DMS79 (cell line): ENCODE results near the gene DMTF1.
"Not testable (repeated sequence)": the region's sequence is repeated elsewhere in the genome, so short reads cannot be mapped to it uniquely, and the experiment has no call there.

Experiments used
- DNase-seq: peaks from one replicate; lab custom pipeline; 2025; lab: John Stamatoyannopoulos, UW

The DMTF1 gene

DNA sequence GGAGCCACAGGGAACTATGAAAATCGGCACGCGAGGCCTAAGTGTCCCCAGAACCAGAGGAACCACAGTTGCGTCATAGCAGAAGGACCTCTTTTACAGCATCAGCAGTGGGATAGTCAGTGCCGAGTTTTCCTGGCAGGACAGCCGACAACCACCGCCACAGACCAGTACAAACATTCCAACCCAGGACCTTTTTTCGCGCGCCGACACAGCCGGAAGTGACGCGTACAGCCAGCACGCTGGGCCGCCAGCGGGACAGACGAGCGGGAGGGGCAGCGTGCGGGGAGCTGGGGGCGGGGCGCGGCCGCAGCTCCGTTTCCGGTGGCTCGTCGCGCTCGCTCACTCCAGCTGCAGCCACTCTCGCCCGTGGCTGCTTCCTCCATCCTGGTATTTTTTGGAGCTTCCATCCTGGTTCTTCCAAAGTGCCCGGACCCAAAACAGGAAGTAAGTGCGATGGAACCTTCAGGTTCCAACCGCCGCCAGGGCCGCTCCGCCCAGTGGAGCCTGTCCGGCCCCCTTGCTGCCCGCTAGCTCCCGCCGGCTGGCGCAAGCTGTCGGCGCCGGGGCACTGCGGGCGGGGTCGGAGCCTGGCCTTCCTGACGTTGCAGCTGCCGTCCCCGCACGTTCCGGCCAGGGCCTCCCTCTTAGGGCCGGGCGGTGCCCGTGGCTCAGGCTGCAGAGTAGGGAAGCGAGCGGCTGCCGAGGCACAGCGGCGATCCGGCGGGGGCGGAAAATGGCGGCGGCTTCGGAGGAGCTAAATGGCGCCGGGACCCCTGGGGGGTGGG lies at the start of gene DMTF1:
TSS of gene DMTF1 (plus strand) at position 342 of the 785 bp plus-strand sequence. CDS start 12,489 bp downstream, outside the sequence.
- peak; percentile 87 for DNase-seq

DNA sequence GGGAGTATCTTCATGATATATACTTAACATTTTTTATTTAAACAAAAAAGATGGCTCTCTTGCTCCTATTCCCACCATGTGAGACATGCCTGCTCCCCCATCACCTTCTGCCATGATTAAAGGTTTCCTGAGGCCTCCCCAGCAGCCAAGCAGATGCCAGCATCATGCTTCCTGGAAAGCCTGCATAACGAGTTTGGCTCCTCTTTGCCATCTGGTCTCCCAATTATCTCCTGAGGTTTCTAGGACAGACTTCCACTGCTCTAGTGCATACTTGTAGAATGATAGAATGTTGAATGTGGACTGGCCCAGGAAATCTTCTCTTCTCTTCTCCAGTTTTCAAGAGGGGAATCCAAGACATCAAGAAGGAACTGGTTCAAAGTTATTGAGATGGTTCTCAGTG lies 46.9 kb upstream of the DMTF1 start:
- DNase-seq: no peak

GRCh38 chr7:87106974-87107612 lies 45.2 kb upstream of the DMTF1 start:
- no peak for DNase-seq

DNA sequence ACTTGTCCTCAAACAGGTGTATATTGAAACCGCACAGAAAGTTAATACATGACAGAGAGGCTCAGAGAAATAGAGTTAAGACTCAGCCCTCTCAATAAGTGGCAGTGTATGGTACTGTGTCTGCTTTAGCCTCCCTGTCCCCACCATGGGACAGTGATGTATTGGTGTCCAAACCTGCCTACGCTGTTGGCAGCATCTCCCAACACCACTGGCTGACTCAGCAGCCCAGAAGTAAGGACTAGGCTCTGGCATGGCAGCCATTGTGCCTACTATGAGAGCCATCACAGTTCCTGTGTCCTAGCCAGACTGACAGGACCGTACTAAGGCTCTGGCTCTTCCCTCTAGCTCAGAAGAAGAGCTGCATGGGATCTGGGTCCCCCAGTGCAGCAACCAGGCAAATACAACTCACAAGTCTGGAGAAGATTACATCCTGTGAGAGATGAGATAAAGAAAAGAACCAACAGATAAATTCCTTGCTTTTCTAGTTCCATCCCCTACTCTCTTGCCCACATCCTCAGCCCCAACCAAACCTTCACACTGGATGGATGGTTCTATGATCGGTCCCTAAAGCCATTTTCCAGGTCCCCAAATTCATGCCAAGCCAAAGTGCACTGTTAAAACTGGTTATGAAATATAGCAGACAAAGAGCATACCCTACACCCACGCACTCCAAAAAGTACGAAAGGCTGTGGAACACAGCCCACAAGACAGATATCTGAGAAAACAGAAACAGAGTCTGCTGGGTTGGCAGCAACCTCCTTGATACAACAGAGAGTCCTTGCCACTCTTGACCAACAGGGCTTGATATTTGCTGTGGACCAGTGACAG lies 44.1 kb upstream of the DMTF1 start:
- no peak for DNase-seq

GRCh38 chr7:87110778-87111177 lies 41.5 kb upstream of the DMTF1 start:
- no peak for DNase-seq

GRCh38 chr7:87111877-87112276 lies 40.4 kb upstream of the DMTF1 start:
- no peak for DNase-seq

DNA sequence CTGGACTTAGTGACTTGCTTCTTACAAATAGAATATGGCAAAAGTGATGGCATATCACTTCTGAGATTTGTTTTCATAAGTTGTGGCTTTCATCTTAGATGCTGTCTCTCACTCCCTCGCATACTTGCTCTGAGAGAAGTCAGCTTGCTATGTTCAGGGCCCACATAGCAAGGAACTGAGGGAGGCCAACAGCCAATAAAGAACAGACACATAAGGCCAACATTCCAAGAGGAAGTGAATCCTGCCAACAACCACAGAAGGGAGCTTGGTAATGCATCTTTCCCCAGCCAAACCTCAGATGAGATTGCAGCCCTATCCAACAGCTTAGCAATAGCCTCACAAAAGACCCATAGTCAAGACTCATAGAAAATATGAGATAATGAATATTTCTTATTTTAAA lies 39.2 kb upstream of the DMTF1 start:
- no peak for DNase-seq

DNA sequence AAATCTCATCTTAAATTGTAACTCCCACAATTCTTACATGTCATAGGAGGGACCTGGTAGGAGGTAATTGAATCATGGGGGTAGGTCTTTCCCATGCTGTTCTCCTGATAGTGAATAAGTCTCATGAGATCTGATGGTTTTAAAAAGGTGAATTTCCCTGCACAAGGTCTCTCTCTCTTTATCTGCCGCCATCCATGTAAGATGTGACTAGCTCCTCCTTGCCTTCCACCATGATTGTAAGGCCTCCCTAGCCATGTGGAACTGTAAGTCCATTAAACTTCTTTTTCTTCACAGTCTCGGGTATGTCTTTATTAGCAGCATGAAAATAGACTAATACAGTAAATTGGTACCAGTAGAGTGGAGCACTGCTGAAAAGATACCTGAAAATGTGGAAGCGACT lies 38.3 kb upstream of the DMTF1 start:
- not testable (repeated sequence) for DNase-seq

DNA sequence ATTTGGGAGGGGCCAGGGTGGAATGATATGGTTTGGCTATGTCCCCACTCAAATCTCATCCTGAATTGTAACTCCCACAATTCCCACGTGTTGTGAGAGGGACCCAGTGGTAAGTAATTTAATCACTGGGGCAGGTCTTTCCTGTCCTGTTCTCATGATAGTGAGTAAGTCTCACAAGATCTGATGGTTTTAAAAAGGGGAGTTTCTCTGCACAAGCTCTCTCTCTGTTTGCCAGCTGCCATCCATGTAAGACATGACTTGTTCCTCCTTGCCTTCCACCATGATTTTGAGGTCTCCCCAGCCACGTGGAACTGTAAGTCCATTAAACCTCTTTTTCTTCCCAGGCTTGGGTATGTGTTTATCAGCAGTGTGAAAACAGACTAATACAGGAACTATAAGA lies 36.5 kb upstream of the DMTF1 start:
- not testable (repeated sequence) for DNase-seq

DNA sequence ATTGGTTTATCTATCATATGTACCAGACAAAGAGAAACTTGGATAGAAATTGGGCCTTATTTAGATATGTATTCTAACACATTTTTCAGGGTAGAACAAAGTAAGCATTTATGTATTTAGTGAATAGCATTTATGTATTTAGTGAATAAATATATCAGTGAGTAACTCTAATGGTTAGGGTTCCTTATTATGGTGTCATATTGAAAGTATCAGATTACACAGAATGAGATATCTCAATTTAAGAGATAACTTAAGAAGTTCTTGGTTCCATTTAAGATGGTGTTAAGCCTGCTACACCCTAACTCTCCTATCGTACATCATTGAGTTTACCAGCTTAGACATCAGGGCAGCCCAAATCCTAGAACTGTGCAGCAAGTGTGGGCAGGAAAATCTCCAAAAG lies 35.9 kb upstream of the DMTF1 start:
- DNase-seq: no peak

- no peak for DNase-seq
These were observed 32.7 kb upstream of the DMTF1 start for GRCh38 chr7:87119581-87119980.

DNA sequence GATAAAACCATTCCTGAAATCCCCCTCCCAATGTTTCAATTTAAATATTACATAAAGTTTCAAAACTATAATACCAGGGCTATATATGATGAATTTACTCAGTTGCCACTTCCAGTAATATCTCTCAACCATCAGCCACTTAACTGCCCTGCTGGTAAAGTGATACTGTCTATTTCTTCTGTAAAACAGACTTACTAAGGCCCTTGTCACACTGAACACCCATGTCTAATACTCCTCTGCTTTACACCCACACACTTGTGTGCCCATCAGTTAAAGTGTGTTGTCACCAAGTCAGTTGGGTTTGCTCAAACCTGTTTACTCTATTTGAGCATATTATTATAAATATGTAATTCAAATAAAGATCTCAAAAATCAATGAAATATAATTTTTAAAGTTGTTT lies 29.1 kb upstream of the DMTF1 start:
- no peak for DNase-seq

DNA sequence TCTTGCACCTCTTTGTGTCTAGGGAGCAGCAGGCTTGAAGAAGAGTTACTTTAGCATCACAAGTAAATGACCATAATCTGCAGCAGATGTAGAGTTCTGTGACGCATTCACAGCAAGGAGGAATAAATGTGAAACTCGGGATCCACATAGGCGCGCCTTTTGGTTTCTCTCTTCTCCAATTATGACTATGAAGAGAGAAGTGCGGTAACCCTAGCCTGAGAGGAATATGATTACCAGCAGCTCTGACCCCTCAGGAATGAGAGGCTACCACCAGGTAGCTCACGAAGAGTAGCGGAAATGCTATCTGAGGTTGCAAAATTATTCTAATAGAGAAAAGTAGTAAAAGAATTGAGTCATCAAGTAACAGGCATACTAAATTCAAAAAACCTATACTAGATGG lies 25.2 kb upstream of the DMTF1 start:
- DNase-seq: no peak

- no peak for DNase-seq
These were observed 23.4 kb upstream of the DMTF1 start for GRCh38 chr7:87128861-87129267.

- no peak for DNase-seq
These were observed 22.9 kb upstream of the DMTF1 start for GRCh38 chr7:87129332-87129731.

- no peak for DNase-seq
These were observed 22.4 kb upstream of the DMTF1 start for GRCh38 chr7:87129848-87130247.

- no peak for DNase-seq
These were observed 20.5 kb upstream of the DMTF1 start for GRCh38 chr7:87131771-87132170.

DNA sequence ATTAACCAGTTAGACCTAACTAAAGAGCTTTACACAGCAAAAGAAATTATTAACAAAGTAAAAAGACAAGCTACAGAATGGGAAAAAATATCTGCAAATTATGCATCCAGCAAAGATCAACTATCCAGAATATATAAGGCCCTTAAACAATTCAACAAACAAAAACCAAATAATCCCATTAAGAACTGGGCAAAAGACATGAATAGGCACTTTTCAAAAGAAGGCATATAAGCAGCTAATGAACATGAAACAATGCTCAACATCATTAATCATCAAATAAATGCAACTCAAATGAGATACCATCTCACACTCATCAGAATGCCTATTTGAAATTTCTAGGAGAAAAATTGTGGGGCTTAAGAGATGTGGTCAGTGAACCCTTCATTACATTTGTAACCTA lies 15.0 kb upstream of the DMTF1 start:
- no peak for DNase-seq

DNA sequence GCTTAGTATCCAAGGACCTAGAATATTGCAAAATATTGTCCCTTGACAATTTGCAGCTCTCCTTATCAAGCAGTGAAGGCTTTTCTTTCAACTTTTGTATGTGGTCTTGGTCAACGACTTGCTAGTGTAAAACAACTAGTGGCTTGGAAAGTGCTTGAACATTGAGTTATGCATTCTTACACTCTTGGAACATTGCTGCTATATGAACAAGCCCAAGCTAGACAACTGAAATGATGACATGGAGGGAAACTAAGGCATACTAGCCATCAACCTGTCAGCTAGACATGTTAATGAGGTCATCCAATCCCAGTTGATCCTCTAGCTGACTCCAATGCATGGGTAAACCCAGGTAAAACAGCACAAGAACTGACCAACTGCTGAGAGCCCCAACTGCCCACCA lies 12.7 kb upstream of the DMTF1 start:
- DNase-seq: no peak

- DNase-seq: no peak
These were observed 11.9 kb upstream of the DMTF1 start for GRCh38 chr7:87140271-87140748.

DNA sequence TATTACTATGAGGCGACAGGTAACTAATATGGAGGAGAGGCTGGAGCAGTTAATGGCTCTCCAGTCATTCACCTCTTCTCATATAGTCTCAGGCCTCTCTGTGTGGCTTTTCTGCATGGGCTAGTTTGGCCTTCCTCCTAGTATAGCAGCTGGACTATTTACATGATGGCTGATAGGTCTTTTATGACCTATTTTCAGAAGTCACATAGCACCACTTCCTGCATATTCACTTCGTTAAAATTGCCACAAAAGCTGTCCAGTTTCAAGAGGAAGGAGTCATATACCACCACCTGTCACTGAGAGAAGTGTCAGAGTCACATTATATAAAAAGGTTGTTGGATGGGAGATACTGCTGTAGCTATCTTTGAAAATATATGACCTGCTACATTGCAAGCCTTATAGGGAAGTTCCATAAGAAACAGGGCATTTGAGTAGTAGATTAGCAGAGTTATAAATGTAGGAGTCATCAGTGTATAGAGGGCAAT lies 8.0 kb upstream of the DMTF1 start:
- no peak for DNase-seq

DNA sequence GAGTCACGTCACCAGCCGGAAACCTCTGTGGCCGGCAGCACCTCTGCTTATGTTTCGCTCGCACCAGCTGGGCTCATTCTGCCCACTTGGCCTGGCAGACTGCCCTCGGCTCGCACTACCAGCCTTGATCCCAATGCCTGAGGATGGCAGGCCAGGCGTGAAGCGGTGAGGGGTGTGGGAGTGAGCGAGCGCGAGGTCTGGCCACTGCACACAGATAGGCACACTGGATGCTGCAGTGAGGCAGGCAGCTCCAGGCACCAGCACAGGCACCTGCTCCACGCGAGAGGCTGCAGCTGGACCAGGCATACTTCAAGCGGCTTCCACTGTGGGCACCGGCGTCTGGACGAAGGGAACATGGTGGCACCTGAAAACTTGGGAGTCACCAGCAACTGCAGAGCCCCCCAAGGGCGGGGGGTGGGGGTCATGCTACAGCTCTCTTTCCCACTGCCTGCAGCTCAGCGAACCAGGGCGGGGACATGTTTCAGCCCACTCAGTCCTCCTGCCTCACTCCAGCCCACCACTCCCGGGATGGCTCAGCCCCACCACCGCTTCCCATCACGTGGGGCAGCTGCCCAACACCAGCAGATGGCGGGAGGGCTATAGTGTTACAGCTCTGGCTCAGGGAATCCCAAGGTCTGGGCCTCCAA lies 5.4 kb upstream of the DMTF1 start:
- no peak for DNase-seq
